ENCODE measurements around the gene GUCY1A1. TPM values are rescaled to one million over a fixed set of nuclear protein-coding genes. Genes with fewer than 3 reads are reported as not detected.

The GUCY1A1 gene
- total RNA-seq, 1 experiment from 2014 or later: 9.2 TPM

DNA sequence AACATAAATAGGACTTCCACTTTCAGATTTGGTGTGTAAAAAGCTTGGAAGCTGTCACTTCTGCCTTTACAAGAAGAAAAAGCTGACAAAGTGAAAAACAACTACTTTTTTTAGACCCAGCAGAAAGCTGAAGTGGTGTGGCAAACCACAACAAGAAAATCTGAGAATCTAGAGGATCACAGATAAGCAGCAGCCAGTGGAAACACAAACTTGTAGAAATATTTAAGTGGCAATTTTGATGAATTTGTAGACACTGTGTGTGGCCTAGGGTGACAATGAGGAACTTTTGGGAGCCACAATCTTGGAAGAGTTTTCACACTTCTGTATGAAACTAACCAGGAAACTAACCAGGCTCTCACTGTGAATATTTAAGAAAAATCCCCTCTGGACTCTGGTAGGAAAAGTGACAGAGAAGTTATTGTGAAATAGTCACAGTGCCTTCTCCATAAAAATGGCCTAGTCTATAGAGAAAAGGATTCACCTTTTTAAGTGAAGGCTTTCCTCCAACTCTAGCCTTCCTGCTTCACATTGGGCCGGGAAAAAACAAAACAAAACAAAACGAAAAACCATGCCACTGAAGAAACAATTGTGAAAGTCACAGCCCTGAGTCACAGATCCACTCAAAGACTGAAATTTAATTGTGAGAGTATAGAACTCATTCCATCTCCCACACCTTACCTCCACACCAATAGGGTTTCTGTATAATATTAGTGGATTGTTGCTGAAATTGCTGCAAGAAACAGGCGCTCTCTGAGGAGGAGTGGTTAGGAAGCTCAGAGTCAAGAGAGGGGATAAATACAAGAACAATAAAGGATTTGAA is 26.7 kb upstream of the GUCY1A1 start:
- CTCF ChIA-PET: no interaction called here
- BruUV-seq (replicated peaks): no TSS peak
- intact Hi-C loops (cut with micrococcal nuclease): no loop called here

DNA sequence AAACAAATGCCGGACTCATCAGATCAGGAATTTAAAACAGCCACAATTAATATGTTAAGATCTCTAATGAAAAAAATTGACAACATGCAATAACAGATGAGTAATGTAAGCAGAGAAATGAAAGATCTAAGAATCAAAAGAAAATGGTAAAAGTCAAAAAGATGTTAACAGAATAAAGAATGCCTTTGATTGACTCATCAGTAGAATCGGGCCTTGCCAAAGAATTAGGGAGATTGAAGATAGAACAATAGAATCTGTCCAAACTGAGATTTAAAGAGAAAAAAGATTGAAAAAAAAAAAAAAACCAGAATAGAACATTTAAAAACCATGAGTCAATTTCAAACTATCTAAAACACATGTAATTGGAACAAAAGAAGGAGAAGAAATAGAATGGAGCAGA is 25.9 kb upstream of the GUCY1A1 start:
- Histone ChIP-seq H3K9ac (ENCODE audit: low read length) (no peak overlapping the region), H3K9me2 (replicated peaks; ENCODE audit: low read length) (no peaks in the 10 kb centered on the region), H3K4me2 (ENCODE audit: low read length) (no peak overlapping the region), H3K9me3 (ENCODE audit: low read length) (no peaks in the 10 kb centered on the region), H3K79me2 (ENCODE audit: low read length) (no peaks in the 10 kb centered on the region), H4K20me1 (ENCODE audit: low read length) (no peaks in the 10 kb centered on the region), H3K27ac (ENCODE audit: low read length) (no peak overlapping the region), H3K4me1 (ENCODE audit: insufficient read depth, low read length) (no peaks in the 10 kb centered on the region), H3F3A (ENCODE audit: low read length, unreplicated experiment) (no peaks in the 10 kb centered on the region), H2AFZ (ENCODE audit: low read length) (no peak overlapping the region), H3K27me3 (ENCODE audit: low read length) (no peaks in the 10 kb centered on the region), H3K36me3 (ENCODE audit: low read depth, low read length) (no peaks in the 10 kb centered on the region), H3K4me3 (ENCODE audit: low read length) (no peak overlapping the region)
- intact Hi-C loops (cut with micrococcal nuclease): no loop called here
- BruUV-seq (replicated peaks): no TSS peak
- DNase-seq: no peak
- ChIA-PET POLR2A (ENCODE audit: unreplicated experiment) (no interaction called here), CTCF (no interaction called here)
- ATAC-seq: no peak
- no peak for TF ChIP-seq EZH2 (IDR thresholded peaks at IDR 0.05; ENCODE audit: low read length, unreplicated experiment)
- TF ChIP-seq EZH2phosphoT487 (IDR thresholded peaks at IDR 0.05; ENCODE audit: borderline replicate concordance, low read length): no peak
- TF ChIP-seq, protein P1, sequence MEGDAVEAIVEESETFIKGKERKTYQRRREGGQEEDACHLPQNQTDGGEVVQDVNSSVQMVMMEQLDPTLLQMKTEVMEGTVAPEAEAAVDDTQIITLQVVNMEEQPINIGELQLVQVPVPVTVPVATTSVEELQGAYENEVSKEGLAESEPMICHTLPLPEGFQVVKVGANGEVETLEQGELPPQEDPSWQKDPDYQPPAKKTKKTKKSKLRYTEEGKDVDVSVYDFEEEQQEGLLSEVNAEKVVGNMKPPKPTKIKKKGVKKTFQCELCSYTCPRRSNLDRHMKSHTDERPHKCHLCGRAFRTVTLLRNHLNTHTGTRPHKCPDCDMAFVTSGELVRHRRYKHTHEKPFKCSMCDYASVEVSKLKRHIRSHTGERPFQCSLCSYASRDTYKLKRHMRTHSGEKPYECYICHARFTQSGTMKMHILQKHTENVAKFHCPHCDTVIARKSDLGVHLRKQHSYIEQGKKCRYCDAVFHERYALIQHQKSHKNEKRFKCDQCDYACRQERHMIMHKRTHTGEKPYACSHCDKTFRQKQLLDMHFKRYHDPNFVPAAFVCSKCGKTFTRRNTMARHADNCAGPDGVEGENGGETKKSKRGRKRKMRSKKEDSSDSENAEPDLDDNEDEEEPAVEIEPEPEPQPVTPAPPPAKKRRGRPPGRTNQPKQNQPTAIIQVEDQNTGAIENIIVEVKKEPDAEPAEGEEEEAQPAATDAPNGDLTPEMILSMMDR (conservative IDR thresholded peaks at IDR 0.05; ENCODE audit: low read depth, low read length): no peak

More for the DNA sequence above, 26.7 kb upstream of the GUCY1A1 start:
- H3K9ac ChIP-seq (ENCODE audit: low read length): no peak overlapping the region
- ATAC-seq (no peak), DNase-seq (no peak)
- no peak overlapping the region for H2AFZ ChIP-seq (ENCODE audit: low read length)
- TF ChIP-seq, protein P1 (conservative IDR thresholded peaks at IDR 0.05; ENCODE audit: low read depth, low read length): no peak
- TF ChIP-seq EZH2phosphoT487 (IDR thresholded peaks at IDR 0.05; ENCODE audit: borderline replicate concordance, low read length): no peak
- no peak for TF ChIP-seq EZH2 (IDR thresholded peaks at IDR 0.05; ENCODE audit: low read length, unreplicated experiment)
- H3K4me2 ChIP-seq (ENCODE audit: low read length): no peak overlapping the region
- no peaks in the 10 kb centered on the region for H3K79me2 ChIP-seq (ENCODE audit: low read length)
- H4K20me1 ChIP-seq (ENCODE audit: low read length): no peaks in the 10 kb centered on the region
- H3K9me2 ChIP-seq (replicated peaks; ENCODE audit: low read length): no peaks in the 10 kb centered on the region
- no peak overlapping the region for H3K4me3 ChIP-seq (ENCODE audit: low read length)
- H3F3A ChIP-seq (ENCODE audit: low read length, unreplicated experiment): no peaks in the 10 kb centered on the region
- no peaks in the 10 kb centered on the region for H3K27me3 ChIP-seq (ENCODE audit: low read length)
- no peaks in the 10 kb centered on the region for H3K36me3 ChIP-seq (ENCODE audit: low read depth, low read length)
- no peaks in the 10 kb centered on the region for H3K9me3 ChIP-seq (ENCODE audit: low read length)
- H3K27ac ChIP-seq (ENCODE audit: low read length): no peak overlapping the region
- no peaks in the 10 kb centered on the region for H3K4me1 ChIP-seq (ENCODE audit: insufficient read depth, low read length)
- POLR2A ChIA-PET (ENCODE audit: unreplicated experiment): no interaction called here

- H3K4me1 ChIP-seq (ENCODE audit: insufficient read depth, low read length): no peaks in the 10 kb centered on the region
- H3K9ac ChIP-seq (ENCODE audit: low read length): no peak overlapping the region
- TF ChIP-seq, protein P1 (conservative IDR thresholded peaks at IDR 0.05; ENCODE audit: low read depth, low read length): no peak
- TF ChIP-seq EZH2 (IDR thresholded peaks at IDR 0.05; ENCODE audit: low read length, unreplicated experiment): no peak
- no peak for TF ChIP-seq EZH2phosphoT487 (IDR thresholded peaks at IDR 0.05; ENCODE audit: borderline replicate concordance, low read length)
- no peak overlapping the region for H3K27ac ChIP-seq (ENCODE audit: low read length)
- H3K79me2 ChIP-seq (ENCODE audit: low read length): no peaks in the 10 kb centered on the region
- no peak overlapping the region for H3K4me2 ChIP-seq (ENCODE audit: low read length)
- H3K9me3 ChIP-seq (ENCODE audit: low read length): no peaks in the 10 kb centered on the region
- no peaks in the 10 kb centered on the region for H3F3A ChIP-seq (ENCODE audit: low read length, unreplicated experiment)
- no peaks in the 10 kb centered on the region for H3K27me3 ChIP-seq (ENCODE audit: low read length)
- intact Hi-C loops (cut with micrococcal nuclease): no loop called here
- no peak for DNase-seq
- H3K36me3 ChIP-seq (ENCODE audit: low read depth, low read length): no peaks in the 10 kb centered on the region
- no peak overlapping the region for H3K4me3 ChIP-seq (ENCODE audit: low read length)
- POLR2A ChIA-PET (ENCODE audit: unreplicated experiment): no interaction called here
- H3K9me2 ChIP-seq (replicated peaks; ENCODE audit: low read length): no peaks in the 10 kb centered on the region
- CTCF ChIA-PET: no interaction called here
- no peaks in the 10 kb centered on the region for H4K20me1 ChIP-seq (ENCODE audit: low read length)
- no peak overlapping the region for H2AFZ ChIP-seq (ENCODE audit: low read length)
- BruUV-seq (replicated peaks): no TSS peak
- ATAC-seq: no peak
Observed at GRCh38 chr4:155643087-155643486, 23.6 kb upstream of the GUCY1A1 start.

All from PC-3 (cell line).